Measurements from ENCODE around the gene EBF3.

The EBF3 gene

GRCh38 chr10:129859536-129859935, 104.5 kb downstream of the EBF3 start:
- TF ChIP-seq, protein P1, sequence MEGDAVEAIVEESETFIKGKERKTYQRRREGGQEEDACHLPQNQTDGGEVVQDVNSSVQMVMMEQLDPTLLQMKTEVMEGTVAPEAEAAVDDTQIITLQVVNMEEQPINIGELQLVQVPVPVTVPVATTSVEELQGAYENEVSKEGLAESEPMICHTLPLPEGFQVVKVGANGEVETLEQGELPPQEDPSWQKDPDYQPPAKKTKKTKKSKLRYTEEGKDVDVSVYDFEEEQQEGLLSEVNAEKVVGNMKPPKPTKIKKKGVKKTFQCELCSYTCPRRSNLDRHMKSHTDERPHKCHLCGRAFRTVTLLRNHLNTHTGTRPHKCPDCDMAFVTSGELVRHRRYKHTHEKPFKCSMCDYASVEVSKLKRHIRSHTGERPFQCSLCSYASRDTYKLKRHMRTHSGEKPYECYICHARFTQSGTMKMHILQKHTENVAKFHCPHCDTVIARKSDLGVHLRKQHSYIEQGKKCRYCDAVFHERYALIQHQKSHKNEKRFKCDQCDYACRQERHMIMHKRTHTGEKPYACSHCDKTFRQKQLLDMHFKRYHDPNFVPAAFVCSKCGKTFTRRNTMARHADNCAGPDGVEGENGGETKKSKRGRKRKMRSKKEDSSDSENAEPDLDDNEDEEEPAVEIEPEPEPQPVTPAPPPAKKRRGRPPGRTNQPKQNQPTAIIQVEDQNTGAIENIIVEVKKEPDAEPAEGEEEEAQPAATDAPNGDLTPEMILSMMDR (IDR thresholded peaks at IDR 0.05; ENCODE audit: low read depth, low read length, missing control alignments), result no peak
- H3K4me3 ChIP-seq (ENCODE audit: low read depth, low read length), result no peak overlapping the region
- DNase-seq (ENCODE audit: low read depth), result no peak

DNA sequence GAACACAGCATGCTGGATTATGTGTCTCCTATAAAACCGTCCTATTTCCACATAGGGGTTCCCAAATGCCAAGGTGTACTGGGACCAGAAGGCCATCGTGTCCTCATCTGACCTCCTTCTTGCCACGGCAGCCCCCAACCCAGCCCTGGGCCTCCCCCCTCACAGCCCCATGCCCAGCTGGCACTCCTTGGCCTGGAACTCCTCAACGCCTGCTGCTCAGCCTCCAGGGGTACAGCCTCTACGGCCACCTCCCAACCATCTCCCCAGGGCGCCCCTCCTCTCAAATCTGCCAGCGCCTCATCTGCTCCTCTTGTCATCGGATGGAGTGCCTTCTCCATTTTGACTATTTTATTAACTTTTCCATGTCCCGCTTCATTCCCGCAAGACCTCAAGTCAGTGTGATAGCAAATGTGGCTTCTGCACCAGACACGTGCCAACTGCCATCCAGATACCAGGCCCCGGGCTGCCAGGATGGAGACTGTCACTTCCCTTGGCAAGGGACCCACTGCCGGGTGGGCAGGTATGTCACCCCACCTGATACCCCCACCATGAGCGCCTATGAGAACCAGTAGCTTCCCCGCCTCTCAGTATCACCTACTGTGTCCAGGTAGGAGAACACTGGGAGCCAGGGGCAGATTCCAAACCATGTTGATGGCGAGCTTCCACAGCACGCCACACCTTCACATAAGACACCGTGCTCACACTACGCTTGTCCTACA, 106.7 kb downstream of the EBF3 start:
- no peak overlapping the region for H3K4me3 ChIP-seq (ENCODE audit: low read depth, low read length)
- DNase-seq (ENCODE audit: low read depth), result no peak
- TF ChIP-seq, protein P1 (IDR thresholded peaks at IDR 0.05; ENCODE audit: low read depth, low read length, missing control alignments), result no peak

DNA sequence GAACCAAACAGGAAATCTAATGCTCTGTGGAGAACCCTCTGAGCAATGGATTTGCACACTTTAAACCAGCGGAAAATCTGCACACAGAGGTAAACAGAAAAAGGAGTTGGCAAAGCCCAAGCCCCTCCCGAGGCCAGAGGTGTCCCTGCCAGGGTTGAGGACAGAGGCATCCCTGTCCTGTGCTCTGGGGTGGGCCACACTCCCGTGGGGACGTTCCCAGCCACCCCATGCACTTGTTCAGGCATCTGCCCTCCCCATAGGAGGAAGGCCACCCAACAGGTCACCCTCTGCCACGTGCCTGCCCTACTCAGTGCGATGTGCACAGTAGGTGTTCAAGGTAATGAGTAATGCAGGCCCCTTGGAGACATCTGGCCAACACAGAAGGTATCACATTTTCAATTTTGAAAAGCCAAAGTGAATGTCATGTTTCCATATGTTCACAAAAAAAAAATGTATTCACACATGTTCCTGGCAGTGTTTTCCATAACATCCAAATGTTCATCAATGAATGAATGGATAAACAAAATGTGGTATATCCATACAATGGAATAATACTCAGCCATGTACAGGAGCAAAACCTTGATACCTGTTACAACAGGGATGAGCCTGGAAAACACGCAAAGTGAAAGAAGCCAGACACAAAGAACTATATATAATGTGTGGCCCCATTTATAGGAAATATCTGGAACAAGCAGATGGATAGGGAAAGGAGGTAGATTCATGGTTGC, 108.1 kb downstream of the EBF3 start:
- DNase-seq (ENCODE audit: low read depth), result no peak
- TF ChIP-seq, protein P1 (IDR thresholded peaks at IDR 0.05; ENCODE audit: low read depth, low read length, missing control alignments), result no peak
- no peak overlapping the region for H3K4me3 ChIP-seq (ENCODE audit: low read depth, low read length)

DNA sequence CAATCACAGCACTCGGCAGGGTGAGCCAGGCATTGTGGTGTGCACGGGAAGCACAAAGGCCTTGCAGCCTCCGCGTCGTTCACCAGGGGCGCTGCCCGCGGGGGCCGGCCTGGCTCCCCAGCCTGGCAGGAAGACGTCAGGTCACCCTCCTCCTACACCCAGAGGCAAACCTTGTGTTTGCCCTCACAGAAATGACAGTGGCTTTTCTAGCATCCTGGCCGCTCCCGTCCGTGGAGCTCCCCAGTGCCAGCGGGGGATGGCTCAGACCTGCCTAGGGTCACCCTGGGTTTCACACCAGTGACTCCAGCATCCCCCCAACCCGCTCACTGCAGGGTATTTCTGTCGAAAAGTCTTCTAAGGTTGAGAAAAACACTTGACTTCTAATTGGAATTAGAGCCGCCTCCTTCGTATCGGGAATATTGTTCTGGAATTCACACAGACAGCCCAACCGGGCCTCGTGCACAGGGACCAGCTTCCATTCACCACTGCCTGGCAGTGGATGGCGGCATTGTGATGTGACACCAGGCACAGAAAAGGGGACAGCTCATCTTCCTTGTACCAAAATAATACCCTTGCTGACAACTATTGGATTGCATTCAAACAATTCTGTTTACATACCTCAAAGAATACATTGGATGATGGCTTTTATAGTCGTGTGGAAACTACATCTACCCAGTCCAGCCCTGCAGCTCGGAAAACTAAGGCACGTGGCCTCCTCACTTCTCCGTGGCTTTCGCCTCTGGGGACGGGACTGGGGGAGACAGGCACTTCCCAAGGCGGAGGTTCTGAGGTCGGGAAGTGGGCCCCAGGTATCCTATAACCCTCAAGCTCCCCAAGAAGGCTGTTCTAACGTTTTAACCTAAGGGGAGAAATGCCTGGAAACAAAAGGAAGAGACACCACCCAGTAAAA, 109.0 kb downstream of the EBF3 start:
- H3K4me3 ChIP-seq (ENCODE audit: low read depth, low read length), result no peak overlapping the region
- TF ChIP-seq, protein P1 (IDR thresholded peaks at IDR 0.05; ENCODE audit: low read depth, low read length, missing control alignments), result no peak
- no peak for DNase-seq (ENCODE audit: low read depth)

DNA sequence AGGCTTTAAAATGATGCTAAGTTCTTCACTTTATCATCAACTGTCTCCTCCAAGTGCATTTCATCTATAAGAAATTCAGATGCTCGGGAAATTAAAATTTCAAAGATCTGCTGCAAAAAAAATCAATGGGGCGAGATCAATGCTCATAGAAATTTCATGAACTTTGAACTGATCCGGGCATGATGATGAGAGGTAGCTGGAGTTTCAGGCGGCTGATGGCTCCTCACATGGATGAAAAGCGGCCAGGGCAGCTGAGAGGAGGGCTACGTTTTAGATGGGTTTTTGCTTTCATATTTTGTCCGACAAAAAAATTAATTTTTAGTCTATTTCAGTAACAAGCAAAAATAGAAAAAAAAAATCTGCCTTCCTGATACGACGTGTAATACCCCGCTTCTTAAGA, 109.9 kb downstream of the EBF3 start:
- TF ChIP-seq, protein P1 (IDR thresholded peaks at IDR 0.05; ENCODE audit: low read depth, low read length, missing control alignments), result no peak
- DNase-seq (ENCODE audit: low read depth), result no peak
- no peak overlapping the region for H3K4me3 ChIP-seq (ENCODE audit: low read depth, low read length)

DNA sequence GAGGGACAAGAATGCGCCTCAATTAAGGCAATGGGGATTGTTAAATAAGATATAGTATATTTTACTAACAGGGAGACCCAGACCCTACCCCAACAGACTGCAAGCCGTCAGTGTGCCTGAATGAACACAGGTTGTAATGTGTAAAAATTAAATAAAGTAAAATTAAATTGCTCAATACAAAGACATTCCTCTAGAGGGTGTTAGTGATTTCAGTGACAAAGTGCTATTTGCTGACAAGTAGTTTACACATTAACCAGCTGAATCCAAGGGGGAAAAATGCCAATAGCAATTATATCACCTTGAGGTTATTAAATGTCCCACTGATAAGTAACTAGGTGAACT, 110.5 kb downstream of the EBF3 start:
- no peak for DNase-seq (ENCODE audit: low read depth)
- no peak overlapping the region for H3K4me3 ChIP-seq (ENCODE audit: low read depth, low read length)
- TF ChIP-seq, protein P1 (IDR thresholded peaks at IDR 0.05; ENCODE audit: low read depth, low read length, missing control alignments), result no peak
